ENCODE results near the gene SGIP1.

SGIP1 gene

GRCh38 chr1:66758241-66758755 is 224.3 kb downstream of the SGIP1 start:
- no peak overlapping the region for H3K4me3 ChIP-seq
- TF ChIP-seq, protein P1, sequence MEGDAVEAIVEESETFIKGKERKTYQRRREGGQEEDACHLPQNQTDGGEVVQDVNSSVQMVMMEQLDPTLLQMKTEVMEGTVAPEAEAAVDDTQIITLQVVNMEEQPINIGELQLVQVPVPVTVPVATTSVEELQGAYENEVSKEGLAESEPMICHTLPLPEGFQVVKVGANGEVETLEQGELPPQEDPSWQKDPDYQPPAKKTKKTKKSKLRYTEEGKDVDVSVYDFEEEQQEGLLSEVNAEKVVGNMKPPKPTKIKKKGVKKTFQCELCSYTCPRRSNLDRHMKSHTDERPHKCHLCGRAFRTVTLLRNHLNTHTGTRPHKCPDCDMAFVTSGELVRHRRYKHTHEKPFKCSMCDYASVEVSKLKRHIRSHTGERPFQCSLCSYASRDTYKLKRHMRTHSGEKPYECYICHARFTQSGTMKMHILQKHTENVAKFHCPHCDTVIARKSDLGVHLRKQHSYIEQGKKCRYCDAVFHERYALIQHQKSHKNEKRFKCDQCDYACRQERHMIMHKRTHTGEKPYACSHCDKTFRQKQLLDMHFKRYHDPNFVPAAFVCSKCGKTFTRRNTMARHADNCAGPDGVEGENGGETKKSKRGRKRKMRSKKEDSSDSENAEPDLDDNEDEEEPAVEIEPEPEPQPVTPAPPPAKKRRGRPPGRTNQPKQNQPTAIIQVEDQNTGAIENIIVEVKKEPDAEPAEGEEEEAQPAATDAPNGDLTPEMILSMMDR (IDR thresholded peaks at IDR 0.05) = no peak
- no peak overlapping the region for H3K27ac ChIP-seq
- DNase-seq (ENCODE audit: low spot score) = no peak

DNA sequence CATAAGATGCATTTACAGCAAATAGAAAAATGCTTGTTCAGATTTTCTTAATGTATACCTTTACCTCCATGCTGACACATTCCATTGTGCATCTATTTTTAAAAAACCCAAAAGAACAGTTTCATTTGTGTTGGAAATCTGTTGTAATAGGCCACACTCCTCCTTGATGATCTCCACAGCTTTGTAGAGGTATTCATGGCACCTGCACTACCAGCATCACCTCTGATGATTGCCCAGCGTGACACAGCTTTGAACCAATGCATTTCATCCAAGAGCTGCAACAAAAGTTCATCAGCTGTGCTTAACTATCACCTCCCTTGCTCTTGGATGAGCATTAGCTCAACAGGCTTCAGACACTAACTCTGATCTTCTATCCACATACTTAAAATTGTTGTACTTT is 226.6 kb downstream of the SGIP1 start:
- Histone ChIP-seq H3K27ac (no peak overlapping the region), H3K4me3 (no peak overlapping the region)
- TF ChIP-seq, protein P1 (IDR thresholded peaks at IDR 0.05) = no peak
- DNase-seq (ENCODE audit: low spot score) = no peak

DNA sequence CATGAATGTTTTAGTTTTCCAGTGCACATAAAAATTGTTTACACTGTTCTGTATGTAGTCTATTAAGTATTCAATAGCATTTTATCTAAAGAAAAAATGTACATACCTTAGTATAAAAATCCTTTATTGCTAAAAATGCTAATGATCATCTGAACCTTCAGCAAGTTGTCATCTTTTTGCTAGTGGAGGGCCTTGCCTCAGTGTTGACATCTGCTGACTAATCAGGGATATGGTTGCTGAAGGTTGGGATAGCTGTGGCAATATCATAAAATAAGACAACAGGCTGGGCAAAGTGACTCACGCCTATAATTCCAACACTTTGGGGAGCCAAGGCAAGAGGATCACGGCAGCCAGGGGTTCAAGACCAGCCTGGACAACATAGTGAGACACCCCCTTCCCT is 227.3 kb downstream of the SGIP1 start:
- H3K4me3 ChIP-seq = no peak overlapping the region
- TF ChIP-seq, protein P1 (IDR thresholded peaks at IDR 0.05) = no peak
- no peak overlapping the region for H3K27ac ChIP-seq
- no peak for DNase-seq (ENCODE audit: low spot score)

DNA sequence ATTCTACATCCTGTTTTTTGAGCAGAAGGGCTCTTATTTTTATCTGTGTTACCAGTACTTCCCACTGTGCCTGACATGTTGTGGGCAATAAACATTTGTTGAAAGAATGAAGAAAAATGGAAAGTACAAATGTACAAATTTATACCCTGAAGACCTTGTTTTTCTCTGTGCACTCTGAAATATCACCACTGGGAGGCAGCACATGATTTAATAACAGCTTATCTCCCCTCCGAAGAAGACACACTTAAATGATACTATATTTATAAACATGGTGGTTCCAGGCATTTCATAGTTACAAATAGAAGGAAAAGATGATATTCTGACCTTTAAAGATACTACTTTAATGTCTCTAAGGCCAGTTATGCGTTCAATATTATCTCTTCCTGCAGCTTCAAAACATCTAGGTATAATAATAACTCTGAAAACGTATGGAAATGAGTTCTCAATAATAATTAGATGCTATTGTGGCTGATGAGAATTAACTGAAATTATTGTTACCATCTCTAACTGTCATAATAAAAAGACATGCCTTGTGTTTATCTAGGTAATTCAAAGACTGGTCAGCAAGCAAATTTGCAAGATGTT is 231.1 kb downstream of the SGIP1 start:
- TF ChIP-seq, protein P1 (IDR thresholded peaks at IDR 0.05) = peak; percentile 41
- no peak overlapping the region for H3K4me3 ChIP-seq
- no peak for DNase-seq (ENCODE audit: low spot score)
- H3K27ac ChIP-seq = no peak overlapping the region

DNA sequence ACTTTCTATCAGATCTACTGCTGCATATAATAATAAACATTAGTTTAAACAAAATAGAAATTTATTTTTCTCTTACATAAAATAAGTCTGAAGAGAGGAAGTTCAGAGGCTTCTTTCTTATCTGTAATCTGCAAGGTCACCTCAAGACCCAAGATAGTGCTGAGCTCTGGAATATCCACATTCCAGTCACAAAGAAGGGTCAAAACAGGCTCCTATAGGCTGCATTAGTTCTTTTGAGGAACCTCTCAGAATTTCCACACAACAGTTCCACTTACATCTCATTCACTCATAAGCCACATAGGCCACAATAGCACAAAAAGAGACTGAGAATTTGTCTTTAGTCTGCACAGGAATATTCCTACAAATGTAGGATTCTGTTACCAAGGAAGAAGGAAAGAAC is 233.7 kb downstream of the SGIP1 start:
- Histone ChIP-seq H3K4me3 (no peak overlapping the region), H3K27ac (no peak overlapping the region)
- no peak for DNase-seq (ENCODE audit: low spot score)
- TF ChIP-seq, protein P1 (IDR thresholded peaks at IDR 0.05) = no peak

GRCh38 chr1:66768965-66769364 is 235.0 kb downstream of the SGIP1 start:
- DNase-seq (ENCODE audit: low spot score) = no peak
- TF ChIP-seq, protein P1 (IDR thresholded peaks at IDR 0.05) = no peak
- no peak overlapping the region for H3K4me3 ChIP-seq
- no peak overlapping the region for H3K27ac ChIP-seq

- H3K4me3 ChIP-seq = no peak overlapping the region
- no peak for DNase-seq (ENCODE audit: low spot score)
- no peak overlapping the region for H3K27ac ChIP-seq
- TF ChIP-seq, protein P1 (IDR thresholded peaks at IDR 0.05) = no peak
Observed at GRCh38 chr1:66769512-66770229, 235.7 kb downstream of the SGIP1 start.

Measured in coronary artery (tissue), 2 donors.